ENCODE measurements around the gene LIN28A.

The LIN28A gene

DNA sequence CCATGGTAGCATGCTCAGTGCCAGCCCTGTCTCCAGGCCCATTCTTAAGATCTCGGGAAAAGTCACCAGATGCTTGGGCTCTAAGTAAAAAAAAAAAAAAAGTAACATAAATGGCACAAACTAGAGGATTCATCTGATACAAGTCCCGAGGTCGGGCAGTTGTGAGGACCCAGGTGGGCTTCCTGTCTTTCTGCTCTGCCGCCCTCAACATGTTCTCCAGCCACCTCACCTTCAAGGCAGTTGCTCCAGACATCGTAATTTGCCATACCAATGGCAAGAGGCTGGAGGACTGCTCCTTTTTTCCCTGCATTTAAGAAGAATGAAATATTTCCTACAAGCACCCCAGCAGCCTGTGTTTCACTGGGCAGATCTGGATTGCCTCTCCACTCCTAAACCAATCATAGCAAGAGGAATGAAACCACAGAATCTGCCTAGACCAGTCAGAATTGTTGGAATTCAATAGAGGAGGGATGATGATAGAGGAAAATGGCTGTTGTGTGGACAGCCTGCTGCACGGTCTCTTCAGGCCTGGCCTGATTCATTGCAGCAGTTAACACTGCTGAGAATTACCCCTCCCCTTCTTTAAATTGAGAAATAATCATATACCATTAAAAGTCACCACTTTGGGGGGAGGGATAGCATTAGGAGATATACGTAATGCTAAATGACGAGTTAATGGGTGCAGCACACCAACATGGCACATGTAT, 67.0 kb downstream of the LIN28A start:
- Histone ChIP-seq H2AFZ (ENCODE audit: low read depth, low read length) (no peak overlapping the region), H3K4me2 (ENCODE audit: insufficient read depth, low read length) (no peak overlapping the region), H3K9me3 (ENCODE audit: insufficient read depth, low read length, severe bottlenecking) (no peaks in the 10 kb centered on the region), H3K4me1 (ENCODE audit: insufficient read depth, low read length) (peaks cover 21% of the 10 kb centered on the region), H3K4me3 (ENCODE audit: low read depth in 1 of 2, low read length in 2 of 2) (no peak overlapping the region), H4K20me1 (ENCODE audit: insufficient read depth, low read length) (peaks cover 40% of the 10 kb centered on the region), H3K36me3 (ENCODE audit: insufficient read depth, low read length) (peaks cover 55% of the 10 kb centered on the region), H3K27me3 (ENCODE audit: insufficient read depth, low read length, poor library complexity) (no peaks in the 10 kb centered on the region), H3K9ac (ENCODE audit: low read depth, low read length) (no peak overlapping the region), H3K79me2 (ENCODE audit: insufficient read depth, low read length) (peaks cover 25% of the 10 kb centered on the region), H3K27ac (ENCODE audit: low read length) (no peak overlapping the region)
- DNase-seq, result no peak
- TF ChIP-seq CTCF (IDR thresholded peaks at IDR 0.05; ENCODE audit: borderline replicate concordance, extremely low read depth, low read length, poor library complexity, severe bottlenecking) (no peak), EZH2 (IDR thresholded peaks at IDR 0.05; ENCODE audit: borderline replicate concordance, low read depth, low read length, severe bottlenecking) (no peak)
- ATAC-seq (ENCODE audit: insufficient read depth, low read depth), result peak; percentile 25

GRCh38 chr1:26478159-26478558, 67.5 kb downstream of the LIN28A start:
- peak; percentile 30; the same call in 2 of the 3 replicates for ATAC-seq (ENCODE audit: insufficient read depth, low read depth)

DNA sequence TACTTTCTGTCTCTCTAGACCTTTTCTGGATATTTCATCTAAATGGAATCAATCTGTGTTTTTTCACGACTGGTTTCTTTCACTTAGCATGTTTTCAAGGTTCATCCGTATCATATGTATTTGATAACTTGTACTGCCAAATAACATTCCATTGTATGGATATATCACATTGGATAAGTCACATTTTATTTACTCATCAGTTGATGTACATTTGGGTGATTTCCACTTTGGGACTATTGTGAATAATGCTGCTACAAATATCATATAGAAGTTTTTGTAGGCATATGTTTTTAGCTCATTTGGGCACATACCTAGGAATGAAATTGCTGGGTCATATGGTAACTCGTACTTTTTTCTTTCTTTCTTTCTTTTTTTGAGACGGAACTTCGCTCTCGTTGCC, 68.4 kb downstream of the LIN28A start:
- Histone ChIP-seq H3K79me2 (ENCODE audit: insufficient read depth, low read length) (peaks cover 14% of the 10 kb centered on the region), H4K20me1 (ENCODE audit: insufficient read depth, low read length) (peaks cover 29% of the 10 kb centered on the region), H3K9ac (ENCODE audit: low read depth, low read length) (no peak overlapping the region), H3K9me3 (ENCODE audit: insufficient read depth, low read length, severe bottlenecking) (no peaks in the 10 kb centered on the region), H3K4me3 (ENCODE audit: low read depth in 1 of 2, low read length in 2 of 2) (no peak overlapping the region), H3K36me3 (ENCODE audit: insufficient read depth, low read length) (peaks cover 45% of the 10 kb centered on the region), H2AFZ (ENCODE audit: low read depth, low read length) (no peak overlapping the region), H3K4me1 (ENCODE audit: insufficient read depth, low read length) (peaks cover 14% of the 10 kb centered on the region), H3K4me2 (ENCODE audit: insufficient read depth, low read length) (no peak overlapping the region), H3K27ac (ENCODE audit: low read length) (no peak overlapping the region), H3K27me3 (ENCODE audit: insufficient read depth, low read length, poor library complexity) (no peaks in the 10 kb centered on the region)
- no peak for ATAC-seq (ENCODE audit: insufficient read depth, low read depth)
- DNase-seq, result no peak
- TF ChIP-seq CTCF (IDR thresholded peaks at IDR 0.05; ENCODE audit: borderline replicate concordance, extremely low read depth, low read length, poor library complexity, severe bottlenecking), result no peak
- no peak for TF ChIP-seq EZH2 (IDR thresholded peaks at IDR 0.05; ENCODE audit: borderline replicate concordance, low read depth, low read length, severe bottlenecking)

More at GRCh38 chr1:26478159-26478558, 67.5 kb downstream of the LIN28A start:
- Histone ChIP-seq H3K9ac (ENCODE audit: low read depth, low read length) (no peak overlapping the region), H3K4me1 (ENCODE audit: insufficient read depth, low read length) (peaks cover 21% of the 10 kb centered on the region), H2AFZ (ENCODE audit: low read depth, low read length) (no peak overlapping the region), H3K4me2 (ENCODE audit: insufficient read depth, low read length) (no peak overlapping the region), H3K27me3 (ENCODE audit: insufficient read depth, low read length, poor library complexity) (no peaks in the 10 kb centered on the region), H3K4me3 (ENCODE audit: low read depth in 1 of 2, low read length in 2 of 2) (no peak overlapping the region), H3K9me3 (ENCODE audit: insufficient read depth, low read length, severe bottlenecking) (no peaks in the 10 kb centered on the region), H3K36me3 (ENCODE audit: insufficient read depth, low read length) (peaks cover 53% of the 10 kb centered on the region), H4K20me1 (ENCODE audit: insufficient read depth, low read length) (peaks cover 38% of the 10 kb centered on the region), H3K79me2 (ENCODE audit: insufficient read depth, low read length) (peaks cover 22% of the 10 kb centered on the region), H3K27ac (ENCODE audit: low read length) (no peak overlapping the region)
- TF ChIP-seq CTCF (IDR thresholded peaks at IDR 0.05; ENCODE audit: borderline replicate concordance, extremely low read depth, low read length, poor library complexity, severe bottlenecking), result no peak
- no peak for TF ChIP-seq EZH2 (IDR thresholded peaks at IDR 0.05; ENCODE audit: borderline replicate concordance, low read depth, low read length, severe bottlenecking)
- DNase-seq, result no peak
